Neural progenitor cell (in vitro differentiated cells): Measurements from ENCODE around the gene SNAI1.

ENCODE experiments used
- EZH2 ChIP-seq: fragments of 200-600 bp; sonication (generic); IDR thresholded peaks from 2 replicates; pipeline ENCODE4 v1.6.1; 2017; ENCODE audit warnings: antibody characterized with exemption, mild to moderate bottlenecking, moderate library complexity
- EZH2phosphoT487 ChIP-seq: fragments of 200-600 bp; sonication (generic); IDR thresholded peaks from 2 replicates; pipeline ENCODE4 v1.6.1; 2017; ENCODE audit warnings: antibody characterized with exemption
- TF ChIP-seq, protein P1 (sequence below): fragments of 200-600 bp; sonication (generic); IDR thresholded peaks from 2 replicates; pipeline ENCODE4 v1.5.1; 2017; ENCODE audit warnings: antibody characterized with exemption, mild to moderate bottlenecking

DNA sequence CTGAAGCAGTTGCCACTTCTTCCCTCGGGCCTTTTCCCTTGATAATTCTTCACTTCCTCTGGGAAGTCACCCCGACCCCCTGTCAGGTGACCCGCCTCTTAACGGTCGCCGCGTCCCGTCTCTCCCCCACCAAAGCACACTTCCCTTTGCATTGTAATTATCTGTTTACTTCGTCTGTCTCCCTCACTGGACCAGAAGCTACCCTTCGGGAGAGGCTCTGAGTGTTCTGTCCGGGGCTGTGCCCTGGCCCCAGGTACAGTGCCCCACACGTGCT, 771 bp upstream of the SNAI1 start:
- TF ChIP-seq, protein P1, sequence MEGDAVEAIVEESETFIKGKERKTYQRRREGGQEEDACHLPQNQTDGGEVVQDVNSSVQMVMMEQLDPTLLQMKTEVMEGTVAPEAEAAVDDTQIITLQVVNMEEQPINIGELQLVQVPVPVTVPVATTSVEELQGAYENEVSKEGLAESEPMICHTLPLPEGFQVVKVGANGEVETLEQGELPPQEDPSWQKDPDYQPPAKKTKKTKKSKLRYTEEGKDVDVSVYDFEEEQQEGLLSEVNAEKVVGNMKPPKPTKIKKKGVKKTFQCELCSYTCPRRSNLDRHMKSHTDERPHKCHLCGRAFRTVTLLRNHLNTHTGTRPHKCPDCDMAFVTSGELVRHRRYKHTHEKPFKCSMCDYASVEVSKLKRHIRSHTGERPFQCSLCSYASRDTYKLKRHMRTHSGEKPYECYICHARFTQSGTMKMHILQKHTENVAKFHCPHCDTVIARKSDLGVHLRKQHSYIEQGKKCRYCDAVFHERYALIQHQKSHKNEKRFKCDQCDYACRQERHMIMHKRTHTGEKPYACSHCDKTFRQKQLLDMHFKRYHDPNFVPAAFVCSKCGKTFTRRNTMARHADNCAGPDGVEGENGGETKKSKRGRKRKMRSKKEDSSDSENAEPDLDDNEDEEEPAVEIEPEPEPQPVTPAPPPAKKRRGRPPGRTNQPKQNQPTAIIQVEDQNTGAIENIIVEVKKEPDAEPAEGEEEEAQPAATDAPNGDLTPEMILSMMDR = no peak
- TF ChIP-seq EZH2phosphoT487 (no peak), EZH2 (no peak)
